ENCODE results near the gene ACADVL.

DNA sequence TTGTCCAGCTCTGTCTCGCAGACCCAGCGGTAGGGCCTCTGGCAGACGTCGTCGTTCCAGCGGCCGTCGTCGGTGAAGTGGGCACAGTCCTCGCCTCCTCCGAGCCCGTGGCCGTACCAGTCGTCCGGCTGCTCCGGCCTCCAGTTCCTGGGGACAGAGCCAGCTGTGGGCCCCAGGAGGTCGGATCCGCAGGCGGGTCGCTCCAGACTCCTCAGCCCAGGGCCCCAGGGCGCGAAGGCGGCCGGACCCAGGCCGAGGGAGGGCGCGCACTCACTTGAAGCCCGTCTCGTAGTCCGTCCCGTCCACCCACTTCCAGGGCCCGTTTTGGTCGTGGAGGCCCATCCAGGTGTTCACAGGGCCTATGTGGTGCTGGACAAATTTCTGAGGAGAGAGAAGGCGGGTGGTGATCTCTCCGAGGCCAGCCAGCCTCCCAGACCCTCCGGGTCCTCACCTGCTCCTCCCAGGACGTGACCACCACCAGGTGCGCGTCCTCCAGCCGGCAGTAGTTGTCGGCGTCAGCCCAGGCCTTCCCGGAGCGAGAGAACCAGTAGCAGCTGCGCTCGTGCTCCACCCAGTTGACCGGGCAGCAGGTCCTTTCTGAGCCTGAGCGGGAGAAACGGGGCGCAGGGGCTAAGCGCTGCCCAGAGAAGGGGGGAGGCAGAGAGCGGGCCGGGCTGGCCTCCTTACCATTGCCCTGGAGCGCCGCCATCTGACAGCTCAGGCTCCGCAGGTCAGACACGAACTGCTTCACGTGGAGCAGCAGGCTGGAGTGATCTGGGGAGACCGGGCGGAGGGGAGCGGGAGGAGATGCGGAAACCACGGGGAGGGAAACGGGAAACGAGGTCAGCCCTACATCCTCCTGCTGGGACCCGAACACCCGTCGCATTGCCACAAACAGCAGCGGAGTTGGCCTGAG is 45.8 kb upstream of the ACADVL start:
- TF ChIP-seq, protein P1, sequence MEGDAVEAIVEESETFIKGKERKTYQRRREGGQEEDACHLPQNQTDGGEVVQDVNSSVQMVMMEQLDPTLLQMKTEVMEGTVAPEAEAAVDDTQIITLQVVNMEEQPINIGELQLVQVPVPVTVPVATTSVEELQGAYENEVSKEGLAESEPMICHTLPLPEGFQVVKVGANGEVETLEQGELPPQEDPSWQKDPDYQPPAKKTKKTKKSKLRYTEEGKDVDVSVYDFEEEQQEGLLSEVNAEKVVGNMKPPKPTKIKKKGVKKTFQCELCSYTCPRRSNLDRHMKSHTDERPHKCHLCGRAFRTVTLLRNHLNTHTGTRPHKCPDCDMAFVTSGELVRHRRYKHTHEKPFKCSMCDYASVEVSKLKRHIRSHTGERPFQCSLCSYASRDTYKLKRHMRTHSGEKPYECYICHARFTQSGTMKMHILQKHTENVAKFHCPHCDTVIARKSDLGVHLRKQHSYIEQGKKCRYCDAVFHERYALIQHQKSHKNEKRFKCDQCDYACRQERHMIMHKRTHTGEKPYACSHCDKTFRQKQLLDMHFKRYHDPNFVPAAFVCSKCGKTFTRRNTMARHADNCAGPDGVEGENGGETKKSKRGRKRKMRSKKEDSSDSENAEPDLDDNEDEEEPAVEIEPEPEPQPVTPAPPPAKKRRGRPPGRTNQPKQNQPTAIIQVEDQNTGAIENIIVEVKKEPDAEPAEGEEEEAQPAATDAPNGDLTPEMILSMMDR (IDR thresholded peaks at IDR 0.05; ENCODE audit: low read depth, low read length, missing input control) = no peak
- peak; percentile 33 for TF ChIP-seq YY1 (IDR thresholded peaks at IDR 0.05)
- no peak for TF ChIP-seq NR2F2 (IDR thresholded peaks at IDR 0.05)
- TF ChIP-seq, protein P2, sequence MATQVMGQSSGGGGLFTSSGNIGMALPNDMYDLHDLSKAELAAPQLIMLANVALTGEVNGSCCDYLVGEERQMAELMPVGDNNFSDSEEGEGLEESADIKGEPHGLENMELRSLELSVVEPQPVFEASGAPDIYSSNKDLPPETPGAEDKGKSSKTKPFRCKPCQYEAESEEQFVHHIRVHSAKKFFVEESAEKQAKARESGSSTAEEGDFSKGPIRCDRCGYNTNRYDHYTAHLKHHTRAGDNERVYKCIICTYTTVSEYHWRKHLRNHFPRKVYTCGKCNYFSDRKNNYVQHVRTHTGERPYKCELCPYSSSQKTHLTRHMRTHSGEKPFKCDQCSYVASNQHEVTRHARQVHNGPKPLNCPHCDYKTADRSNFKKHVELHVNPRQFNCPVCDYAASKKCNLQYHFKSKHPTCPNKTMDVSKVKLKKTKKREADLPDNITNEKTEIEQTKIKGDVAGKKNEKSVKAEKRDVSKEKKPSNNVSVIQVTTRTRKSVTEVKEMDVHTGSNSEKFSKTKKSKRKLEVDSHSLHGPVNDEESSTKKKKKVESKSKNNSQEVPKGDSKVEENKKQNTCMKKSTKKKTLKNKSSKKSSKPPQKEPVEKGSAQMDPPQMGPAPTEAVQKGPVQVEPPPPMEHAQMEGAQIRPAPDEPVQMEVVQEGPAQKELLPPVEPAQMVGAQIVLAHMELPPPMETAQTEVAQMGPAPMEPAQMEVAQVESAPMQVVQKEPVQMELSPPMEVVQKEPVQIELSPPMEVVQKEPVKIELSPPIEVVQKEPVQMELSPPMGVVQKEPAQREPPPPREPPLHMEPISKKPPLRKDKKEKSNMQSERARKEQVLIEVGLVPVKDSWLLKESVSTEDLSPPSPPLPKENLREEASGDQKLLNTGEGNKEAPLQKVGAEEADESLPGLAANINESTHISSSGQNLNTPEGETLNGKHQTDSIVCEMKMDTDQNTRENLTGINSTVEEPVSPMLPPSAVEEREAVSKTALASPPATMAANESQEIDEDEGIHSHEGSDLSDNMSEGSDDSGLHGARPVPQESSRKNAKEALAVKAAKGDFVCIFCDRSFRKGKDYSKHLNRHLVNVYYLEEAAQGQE (IDR thresholded peaks at IDR 0.05) = no peak
- no peak for TF ChIP-seq ZBTB33 (IDR thresholded peaks at IDR 0.05)
- TF ChIP-seq, protein P3, sequence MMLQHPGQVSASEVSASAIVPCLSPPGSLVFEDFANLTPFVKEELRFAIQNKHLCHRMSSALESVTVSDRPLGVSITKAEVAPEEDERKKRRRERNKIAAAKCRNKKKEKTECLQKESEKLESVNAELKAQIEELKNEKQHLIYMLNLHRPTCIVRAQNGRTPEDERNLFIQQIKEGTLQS (IDR thresholded peaks at IDR 0.05) = no peak
- TF ChIP-seq SP1 (IDR thresholded peaks at IDR 0.05) = no peak
- peak; percentile 55 for TF ChIP-seq MAX (IDR thresholded peaks at IDR 0.05)
- TF ChIP-seq JUND (IDR thresholded peaks at IDR 0.05) = no peak

All from liver (tissue), 3 donors.